Mammary epithelial cell (primary cell): Measurements from ENCODE around the gene TMEM171.

Experiments used
- CTCF ChIP-seq, 2 donors: IDR thresholded peaks in 1 of 2; conservative IDR thresholded peaks in 1 of 2; 2 replicates each; pipeline ENCODE4 v1.5.1; 2011 to 2012; ENCODE audit warnings: inconsistent platforms in 2 of 2, low read length in 2 of 2, mild to moderate bottlenecking in 2 of 2, control low read depth in 1 of 2, low read depth in 1 of 2; ENCODE audit not compliant: insufficient read depth in 1 of 2; ENCODE audit errors: extremely low read depth in 1 of 2
- EZH2 ChIP-seq: IDR thresholded peaks from 2 replicates; pipeline ENCODE4 v1.6.1; 2012; ENCODE audit warnings: low read length, inconsistent platforms, borderline replicate concordance

DNA sequence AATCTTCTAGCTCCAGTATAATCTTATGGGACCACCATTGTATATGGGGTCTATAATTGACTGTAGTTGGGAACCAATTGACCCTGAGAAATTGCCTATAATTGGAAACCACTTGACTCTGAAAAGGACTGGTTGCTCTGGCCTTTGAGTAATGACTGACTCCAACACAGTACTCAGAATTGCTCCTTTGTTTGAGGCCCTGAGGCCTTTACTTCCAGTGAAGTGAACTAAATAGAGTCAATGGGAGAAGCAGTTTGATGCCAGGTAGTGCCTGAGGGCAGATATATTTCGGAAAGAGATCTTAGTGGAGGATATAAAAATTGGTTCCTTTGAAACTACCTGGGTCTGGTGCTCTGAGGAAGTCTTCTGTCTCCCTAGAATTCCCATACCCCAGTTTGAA lies 16.0 kb upstream of the TMEM171 start:
- TF ChIP-seq CTCF (conservative IDR thresholded peaks at IDR 0.05 in 1 of 2, IDR thresholded peaks at IDR 0.05 in 1 of 2; ENCODE audit: extremely low read depth in 1 of 2, insufficient read depth in 1 of 2, low read depth in 1 of 2, low read length in 2 of 2) (no peak), EZH2 (no peak)
